Activated naive CD8-positive, alpha-beta T cell treated with anti-CD3 and anti-CD28 coated beads, Interleukin-2, amount 10 ng/mL, durations not matched to agents 7 days and 5 days (primary cell): ENCODE results near the gene FASN. TPM values are rescaled to one million over a fixed set of nuclear protein-coding genes. Genes with fewer than 3 reads are reported as not detected.
"Not testable (repeated sequence)": the region's sequence is repeated elsewhere in the genome, so short reads cannot be mapped to it uniquely, and the experiment has no call there.

Source experiments
- ATAC-seq: fragments of 150-1000 bp; cut with Tn5 transposase; one replicate; pipeline ENCODE4 v1.10.0; 2021; ENCODE audit warnings: low read depth, moderate library complexity
- POLR2A ChIA-PET: fragments of 350-600 bp; sonication (Branson Sonifier 250); formaldehyde crosslinking; loops from one replicate; lab custom pipeline; 2021; ENCODE audit warnings: antibody characterized with exemption; lab: Charles Lee
- DNase-seq: peaks from one replicate; pipeline ENCODE4 v3.0.0; 2021
- H3K27ac Mint-ChIP-seq: one replicate; pipeline ENCODE4 v1.8.0; 2022; ENCODE audit warnings: mild to moderate bottlenecking, mixed read lengths
- H3K27me3 Mint-ChIP-seq: one replicate; pipeline ENCODE4 v1.8.0; 2022; ENCODE audit warnings: mild to moderate bottlenecking, moderate library complexity, mixed read lengths
- H3K36me3 Mint-ChIP-seq: one replicate; pipeline ENCODE4 v1.8.0; 2021; ENCODE audit warnings: mild to moderate bottlenecking, mixed read lengths
- H3K4me1 Mint-ChIP-seq: one replicate; pipeline ENCODE4 v1.8.0; 2021; ENCODE audit warnings: mixed read lengths
- H3K4me3 Mint-ChIP-seq: one replicate; pipeline ENCODE4 v1.8.0; 2022; ENCODE audit warnings: mild to moderate bottlenecking, moderate library complexity, mixed read lengths
- H3K9me3 Mint-ChIP-seq: one replicate; pipeline ENCODE4 v1.8.0; 2021; ENCODE audit warnings: mixed read lengths
- total RNA-seq, 2 experiments: library from RNA; stranded (reverse); gene quantifications; one replicate each; pipeline ENCODE4 v1.2.3, GENCODE V29; 2021

The FASN gene
- 100 to 1,000 TPM; 154 to 163 TPM for total RNA-seq

- peak within 1 kb of the TSS; percentile 77 for H3K4me3 Mint-ChIP-seq
- H3K9me3 Mint-ChIP-seq, result no peaks in the 10 kb centered on the region
- DNase-seq (peak; percentile 95), ATAC-seq (peak; percentile 80)
- peak within 1 kb of the TSS; percentile 69 for H3K27ac Mint-ChIP-seq
- H3K36me3 Mint-ChIP-seq, result no peaks in the 10 kb centered on the region
- H3K4me1 Mint-ChIP-seq, result peaks cover 5% of the 10 kb centered on the region
- no peaks in the 10 kb centered on the region for H3K27me3 Mint-ChIP-seq
- POLR2A ChIA-PET, result interaction anchor here (0.6 to 1.9 kb wide), 17 partner anchors 8 to 585 kb away, joined by 3 to 16 read pairs (median 4); partner anchors contain the start of genes ARL16, CENPX, DCXR and DUS1L
These were observed at the start of gene FASN for GRCh38 chr17:82098169-82098938. Gene FASN, minus strand, starts transcription at chr17:82098236. Its CDS starts 1,791 bp downstream, at chr17:82096445.

GRCh38 chr17:82146663-82147654 lies 48.9 kb upstream of the FASN start:
- no peak overlapping the region for H3K4me3 Mint-ChIP-seq
- H3K36me3 Mint-ChIP-seq, result peaks cover 15% of the 10 kb centered on the region
- no peak overlapping the region for H3K27ac Mint-ChIP-seq
- H3K4me1 Mint-ChIP-seq, result no peaks in the 10 kb centered on the region
- H3K27me3 Mint-ChIP-seq, result no peaks in the 10 kb centered on the region
- ATAC-seq, result no peak
- POLR2A ChIA-PET, result no interaction called here
- H3K9me3 Mint-ChIP-seq, result no peaks in the 10 kb centered on the region
- DNase-seq, result no peak

GRCh38 chr17:82145550-82146155 lies 47.6 kb upstream of the FASN start:
- H3K9me3 Mint-ChIP-seq, result no peaks in the 10 kb centered on the region
- H3K27ac Mint-ChIP-seq, result no peak overlapping the region
- H3K36me3 Mint-ChIP-seq, result peaks cover 15% of the 10 kb centered on the region
- no peaks in the 10 kb centered on the region for H3K27me3 Mint-ChIP-seq
- H3K4me3 Mint-ChIP-seq, result no peak overlapping the region
- DNase-seq (no peak), ATAC-seq (no peak)
- POLR2A ChIA-PET, result no interaction called here
- H3K4me1 Mint-ChIP-seq, result no peaks in the 10 kb centered on the region

- Mint-ChIP-seq H3K27ac (no peak overlapping the region), H3K4me1 (no peaks in the 10 kb centered on the region), H3K36me3 (peaks cover 11% of the 10 kb centered on the region), H3K4me3 (no peak overlapping the region), H3K27me3 (no peaks in the 10 kb centered on the region), H3K9me3 (no peaks in the 10 kb centered on the region)
- ATAC-seq, result no peak
- POLR2A ChIA-PET, result no interaction called here
- no peak for DNase-seq
These were observed 45.3 kb upstream of the FASN start for GRCh38 chr17:82143333-82143732.

GRCh38 chr17:82139961-82140360 lies 41.9 kb upstream of the FASN start:
- H3K4me1 Mint-ChIP-seq, POLR2A ChIA-PET, H3K36me3 Mint-ChIP-seq, H3K9me3 Mint-ChIP-seq, H3K27me3 Mint-ChIP-seq, H3K27ac Mint-ChIP-seq, ATAC-seq, DNase-seq, H3K4me3 Mint-ChIP-seq: not testable (repeated sequence)

DNA sequence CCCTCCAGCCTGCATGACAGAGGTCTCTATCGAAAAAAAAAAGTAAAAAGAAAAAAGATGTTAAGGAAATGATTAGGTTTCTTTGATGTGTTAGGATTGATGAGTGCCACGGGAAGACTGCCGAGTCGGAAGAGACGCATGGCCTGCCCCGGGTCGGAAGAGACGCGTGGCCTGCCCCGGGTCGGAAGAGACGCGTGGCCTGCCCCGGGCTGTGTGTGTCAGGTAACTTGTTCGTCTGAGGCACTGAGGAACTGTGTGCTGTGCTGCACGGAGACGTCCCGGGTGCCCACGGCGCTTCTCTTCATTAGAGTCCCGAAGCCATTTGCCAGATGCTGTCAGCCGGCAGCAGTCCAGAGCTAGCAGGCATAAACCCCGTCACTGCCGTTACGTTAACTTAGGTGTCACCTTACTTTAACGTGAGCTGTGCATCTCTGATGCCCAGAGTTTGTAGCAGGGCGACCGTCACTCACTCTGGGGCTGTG lies 40.5 kb upstream of the FASN start:
- H3K4me3 Mint-ChIP-seq, result no peak overlapping the region
- H3K27me3 Mint-ChIP-seq, result no peaks in the 10 kb centered on the region
- H3K27ac Mint-ChIP-seq, result no peak overlapping the region
- POLR2A ChIA-PET, result no interaction called here
- H3K9me3 Mint-ChIP-seq, result no peaks in the 10 kb centered on the region
- H3K36me3 Mint-ChIP-seq, result no peaks in the 10 kb centered on the region
- no peaks in the 10 kb centered on the region for H3K4me1 Mint-ChIP-seq
- DNase-seq (no peak), ATAC-seq (no peak)

- POLR2A ChIA-PET, result no interaction called here
- Mint-ChIP-seq H3K4me3 (no peak overlapping the region), H3K4me1 (peaks cover 3% of the 10 kb centered on the region), H3K27ac (no peak overlapping the region), H3K36me3 (no peaks in the 10 kb centered on the region), H3K9me3 (no peaks in the 10 kb centered on the region), H3K27me3 (no peaks in the 10 kb centered on the region)
- no peak for DNase-seq
- ATAC-seq, result no peak
These were observed 36.1 kb upstream of the FASN start for GRCh38 chr17:82134101-82134500.

DNA sequence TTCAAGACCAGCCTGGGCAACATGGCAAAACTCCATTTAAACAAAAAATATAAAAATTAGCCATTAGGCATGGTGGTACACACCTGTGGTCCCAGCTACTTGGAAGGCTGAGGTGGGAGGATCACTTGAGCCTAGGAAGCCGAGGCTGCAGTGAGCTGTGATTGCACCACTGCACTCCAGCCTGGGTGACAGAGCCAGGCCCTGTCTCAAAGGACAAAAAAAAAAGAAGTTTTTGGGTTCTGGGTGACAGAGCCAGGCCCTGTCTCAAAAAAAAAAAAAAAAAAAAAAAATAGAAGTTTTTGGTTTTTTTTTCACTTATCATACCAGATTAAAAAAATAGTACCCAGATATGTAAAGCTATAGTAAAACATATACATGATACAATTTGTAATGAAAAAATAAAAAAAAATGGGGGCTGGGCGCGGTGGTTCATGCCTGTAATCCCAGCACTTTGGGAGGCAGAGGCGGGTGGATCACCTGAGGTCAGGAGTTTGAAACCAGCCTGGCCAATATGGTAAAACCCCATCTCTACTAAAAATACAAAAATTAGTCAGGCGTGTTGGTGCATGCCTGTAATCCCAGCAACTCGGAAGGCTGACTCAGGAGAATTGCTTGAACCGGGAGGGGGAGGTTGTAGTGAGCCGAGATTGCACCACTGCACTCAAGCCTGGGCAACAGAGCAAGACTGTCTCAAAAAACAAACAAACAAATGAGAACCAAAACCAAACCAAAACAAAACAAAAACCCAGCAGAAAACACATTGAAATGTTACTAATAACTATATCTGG lies 35.3 kb upstream of the FASN start:
- H3K27me3 Mint-ChIP-seq, H3K9me3 Mint-ChIP-seq, ATAC-seq, POLR2A ChIA-PET, H3K36me3 Mint-ChIP-seq, DNase-seq, H3K27ac Mint-ChIP-seq, H3K4me3 Mint-ChIP-seq, H3K4me1 Mint-ChIP-seq: not testable (repeated sequence)

DNA sequence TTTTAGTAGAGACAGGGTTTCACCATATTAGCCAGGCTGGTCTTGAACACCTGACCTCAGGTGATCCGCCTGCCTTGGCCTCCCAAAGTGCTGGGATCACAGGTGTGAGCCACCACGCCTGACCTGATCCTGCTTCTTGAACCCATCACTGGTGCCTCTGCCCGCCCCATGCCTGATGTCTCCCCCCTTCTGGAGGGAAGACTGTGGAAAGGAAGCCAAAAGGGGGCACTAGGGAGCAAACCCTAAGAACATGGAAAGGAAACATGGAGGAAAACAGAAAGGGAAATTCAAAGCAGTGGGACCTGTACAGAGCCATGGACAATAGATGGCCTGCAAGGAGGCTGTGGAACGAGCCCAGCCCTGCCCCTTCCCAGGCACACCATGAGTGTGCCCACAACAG lies 31.1 kb upstream of the FASN start:
- Mint-ChIP-seq H3K27ac (no peak overlapping the region), H3K9me3 (no peaks in the 10 kb centered on the region), H3K27me3 (no peaks in the 10 kb centered on the region), H3K4me1 (peaks cover 32% of the 10 kb centered on the region), H3K4me3 (no peak overlapping the region), H3K36me3 (peaks cover 10% of the 10 kb centered on the region)
- POLR2A ChIA-PET, result no interaction called here
- no peak for ATAC-seq
- DNase-seq, result no peak

- Mint-ChIP-seq H3K27ac (no peak overlapping the region), H3K4me3 (no peak overlapping the region), H3K9me3 (no peaks in the 10 kb centered on the region), H3K27me3 (no peaks in the 10 kb centered on the region), H3K4me1 (peaks cover 32% of the 10 kb centered on the region), H3K36me3 (peaks cover 11% of the 10 kb centered on the region)
- DNase-seq (no peak), ATAC-seq (no peak)
- POLR2A ChIA-PET, result interaction anchor here (1.0 to 2.9 kb wide), 4 partner anchors 22 to 169 kb away, joined by 3 to 17 read pairs (median 10); partner anchors contain the start of genes FASN and LRRC45
These were observed 30.3 kb upstream of the FASN start for GRCh38 chr17:82128287-82128686.

DNA sequence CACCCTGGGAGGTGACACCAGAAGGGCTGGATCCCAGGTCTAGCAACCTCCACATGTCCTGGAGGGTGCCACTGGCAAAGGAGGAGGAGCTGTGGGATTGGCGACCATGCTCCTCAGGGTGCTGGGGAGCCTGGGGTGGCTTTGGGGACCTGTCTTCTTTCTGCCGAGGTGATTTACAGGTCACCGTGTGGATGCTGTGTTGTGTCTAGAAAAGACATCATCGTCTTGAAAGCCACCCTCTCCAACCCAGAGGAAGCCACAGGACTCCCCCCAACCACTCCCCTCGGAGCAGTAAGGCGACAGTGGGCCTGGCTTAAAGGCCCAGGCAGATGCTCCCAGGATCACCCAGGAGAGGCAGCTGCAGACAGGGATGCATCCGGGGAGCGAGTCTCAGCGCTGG lies 29.7 kb upstream of the FASN start:
- POLR2A ChIA-PET, result interaction anchor here (0.8 to 2.9 kb wide), 7 partner anchors 18 to 170 kb away, joined by 3 to 17 read pairs (median 4); partner anchors contain the start of genes FASN and LRRC45
- peak overlapping the region; percentile 77 for H3K4me3 Mint-ChIP-seq
- H3K27ac Mint-ChIP-seq, result peak overlapping the region; percentile 99
- H3K27me3 Mint-ChIP-seq, result no peaks in the 10 kb centered on the region
- H3K9me3 Mint-ChIP-seq, result no peaks in the 10 kb centered on the region
- ATAC-seq (peak; percentile 2), DNase-seq (no peak)
- peaks cover 33% of the 10 kb centered on the region for H3K4me1 Mint-ChIP-seq
- peaks cover 11% of the 10 kb centered on the region for H3K36me3 Mint-ChIP-seq

- POLR2A ChIA-PET, result interaction anchor here (0.7 to 2.9 kb wide), 14 partner anchors 8 to 190 kb away, joined by 3 to 17 read pairs (median 4); partner anchors contain the start of genes CD7, DCXR, FASN and GPS1
- H3K9me3 Mint-ChIP-seq, result no peaks in the 10 kb centered on the region
- H3K27ac Mint-ChIP-seq, result peak overlapping the region; percentile 99
- ATAC-seq (peak; percentile 30), DNase-seq (no peak)
- H3K4me1 Mint-ChIP-seq, result peaks cover 36% of the 10 kb centered on the region
- no peaks in the 10 kb centered on the region for H3K27me3 Mint-ChIP-seq
- peaks cover 11% of the 10 kb centered on the region for H3K36me3 Mint-ChIP-seq
- H3K4me3 Mint-ChIP-seq, result peak overlapping the region; percentile 77
These were observed 29.2 kb upstream of the FASN start for GRCh38 chr17:82127315-82127595.
